ENCODE measurements around the gene BCL2L12.
"Not testable (repeated sequence)": the region's sequence is repeated elsewhere in the genome, so short reads cannot be mapped to it uniquely, and the experiment has no call there.

The BCL2L12 gene

GRCh38 chr19:49718991-49719390 is 53.3 kb downstream of the BCL2L12 start:
- no peak for DNase-seq

- DNase-seq, result not testable (repeated sequence)
Measured at GRCh38 chr19:49719420-49719819, 53.7 kb downstream of the BCL2L12 start.

All from suppressor macrophage treated with lipopolysaccharide for 4 hours (primary cell).